Measurements from ENCODE around the gene FOXP3.

Gene FOXP3

DNA sequence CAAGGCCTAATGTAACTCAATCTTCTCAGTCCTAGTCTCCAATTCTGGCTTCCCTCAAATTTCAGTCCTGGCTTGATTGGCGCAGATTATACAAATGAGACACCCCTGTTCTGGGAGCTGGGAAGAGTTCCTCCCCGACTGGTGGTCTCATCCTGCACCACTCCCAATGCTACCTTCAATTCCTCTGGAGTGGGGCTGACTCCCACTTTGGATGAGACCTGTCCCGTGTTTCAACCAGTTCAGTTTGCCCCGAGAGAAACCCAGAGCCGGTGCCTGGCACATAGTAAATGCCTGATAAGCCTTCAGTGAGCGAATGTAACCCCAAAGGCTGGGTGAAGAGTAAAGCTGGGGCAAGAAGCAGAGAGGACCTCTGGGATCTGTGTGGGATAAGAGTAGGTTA is 60.5 kb downstream of the FOXP3 start:
- Mint-ChIP-seq H3K36me3 (ENCODE audit: low read depth) (no peaks in the 10 kb centered on the region), H3K4me1 (ENCODE audit: low read depth) (peaks cover 7% of the 10 kb centered on the region), H3K27ac (no peak overlapping the region), H3K9me3 (no peaks in the 10 kb centered on the region), H3K27me3 (no peaks in the 10 kb centered on the region), H3K4me3 (no peak overlapping the region)

GRCh38 chrX:49203536-49203935 is 61.0 kb downstream of the FOXP3 start:
- no peaks in the 10 kb centered on the region for H3K9me3 Mint-ChIP-seq
- H3K27ac Mint-ChIP-seq, result no peak overlapping the region
- no peaks in the 10 kb centered on the region for H3K36me3 Mint-ChIP-seq (ENCODE audit: low read depth)
- peaks cover 10% of the 10 kb centered on the region for H3K4me1 Mint-ChIP-seq (ENCODE audit: low read depth)
- H3K27me3 Mint-ChIP-seq, result no peaks in the 10 kb centered on the region
- no peak overlapping the region for H3K4me3 Mint-ChIP-seq

DNA sequence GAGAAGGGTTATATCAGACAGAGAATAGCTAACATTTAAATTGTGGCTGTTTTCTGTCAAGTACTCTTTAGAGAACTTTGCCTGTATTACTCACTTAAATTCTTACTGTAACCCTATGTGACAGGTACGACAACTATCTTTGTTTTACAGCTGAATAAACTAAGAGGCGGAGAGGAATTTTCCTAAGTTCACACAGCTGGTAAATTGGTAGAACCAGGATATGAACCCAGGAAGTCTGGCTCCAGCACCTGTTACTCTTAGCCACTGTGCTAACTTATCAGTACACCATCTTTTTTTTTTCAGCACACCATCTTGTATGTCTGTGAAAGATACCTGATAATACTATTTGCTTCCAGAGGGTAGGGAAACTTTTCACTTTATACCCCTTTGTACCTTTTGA is 62.5 kb downstream of the FOXP3 start:
- Mint-ChIP-seq H3K4me1 (ENCODE audit: low read depth) (peaks cover 16% of the 10 kb centered on the region), H3K36me3 (ENCODE audit: low read depth) (no peaks in the 10 kb centered on the region), H3K9me3 (no peaks in the 10 kb centered on the region), H3K27me3 (no peaks in the 10 kb centered on the region), H3K4me3 (no peak overlapping the region), H3K27ac (no peak overlapping the region)
